Endodermal cell (in vitro differentiated cells): Measurements from ENCODE around the gene KCTD8. TPM values are rescaled to one million over a fixed set of nuclear protein-coding genes. Genes with fewer than 3 reads are reported as not detected.

Experiments
- DNase-seq: peaks from one replicate; pipeline ENCODE4 v3.0.0-alpha.2; 2017
- H3K27ac ChIP-seq: 2 replicates; pipeline ENCODE4 v1.5.1; 2013; ENCODE audit warnings: mild to moderate bottlenecking, low read depth, low read length, moderate library complexity
- H3K27me3 ChIP-seq: 2 replicates; pipeline ENCODE4 v1.6.1; 2013; ENCODE audit warnings: mild to moderate bottlenecking, low read length, moderate library complexity; ENCODE audit not compliant: insufficient read depth, control insufficient read depth, poor library complexity, severe bottlenecking
- H3K36me3 ChIP-seq: 2 replicates; pipeline ENCODE4 v1.7.0; 2013; ENCODE audit warnings: mild to moderate bottlenecking, low read length, moderate library complexity; ENCODE audit not compliant: control insufficient read depth, insufficient read depth
- H3K4me1 ChIP-seq: one replicate; pipeline ENCODE4 v1.7.0; 2013; ENCODE audit warnings: low read length; ENCODE audit not compliant: control insufficient read depth, insufficient read depth
- H3K4me3 ChIP-seq: 2 replicates; pipeline ENCODE4 v1.5.1; 2013; ENCODE audit warnings: mild to moderate bottlenecking, low read length, moderate library complexity
- H3K9ac ChIP-seq: 2 replicates; pipeline ENCODE4 v1.6.1; 2013; ENCODE audit warnings: mild to moderate bottlenecking, low read length, moderate library complexity; ENCODE audit not compliant: poor library complexity, severe bottlenecking; ENCODE audit errors: extremely low read depth
- H3K9me3 ChIP-seq: 2 replicates; pipeline ENCODE4 v1.6.1; 2013; ENCODE audit warnings: mild to moderate bottlenecking, low read length, moderate library complexity; ENCODE audit not compliant: control insufficient read depth
- H3K27ac Mint-ChIP-seq: 2 replicates; pipeline ENCODE4 v1.8.0; 2020; ENCODE audit warnings: mixed read lengths
- H3K27me3 Mint-ChIP-seq: 2 replicates; pipeline ENCODE4 v1.8.0; 2021; ENCODE audit warnings: mild to moderate bottlenecking, mixed read lengths; ENCODE audit not compliant: insufficient read depth
- H3K36me3 Mint-ChIP-seq: 2 replicates; pipeline ENCODE4 v1.8.0; 2020; ENCODE audit warnings: low read depth, mixed read lengths
- H3K4me1 Mint-ChIP-seq: 2 replicates; pipeline ENCODE4 v1.8.0; 2020; ENCODE audit warnings: mixed read lengths
- H3K4me3 Mint-ChIP-seq: 2 replicates; pipeline ENCODE4 v1.8.0; 2020; ENCODE audit warnings: mild to moderate bottlenecking, moderate library complexity, mixed read lengths
- H3K9me3 Mint-ChIP-seq: 2 replicates; pipeline ENCODE4 v1.8.0; 2020; ENCODE audit warnings: mild to moderate bottlenecking, mixed read lengths
- WGBS, 2 experiments: methylation state at CpG; one replicate each; pipeline versions ENCODE4 v1.1.5 to v1.1.7; 2013; ENCODE audit warnings: missing lambda C conversion rate in 2 of 2, mixed read lengths in 1 of 2; ENCODE audit not compliant: insufficient coverage in 1 of 2, insufficient read length in 1 of 2; 5-methylcytosine and 5-hydroxymethylcytosine counted together
- total RNA-seq, 2 donors: library from RNA; stranded (reverse); fragmentation: NEBNext Ultra II Directional in 1 of 2; extraction: Animal tissue kit (Norgen Biotek cat#: 25700) in 1 of 2; gene quantifications; 2 replicates in 1 of 2; 3 replicates in 1 of 2; pipeline ENCODE4 v1.2.1, GENCODE V29; 2021
- TF ChIP-seq, protein P1 (sequence below): fragments of 200-600 bp; sonication (generic); conservative IDR thresholded peaks from 2 replicates; pipeline ENCODE4 v1.5.0; 2021; ENCODE audit warnings: antibody characterized with exemption, mild to moderate bottlenecking

The KCTD8 gene
- total RNA-seq, 2 donors from 2014 or later: 0.88 to 1.2 TPM

DNA sequence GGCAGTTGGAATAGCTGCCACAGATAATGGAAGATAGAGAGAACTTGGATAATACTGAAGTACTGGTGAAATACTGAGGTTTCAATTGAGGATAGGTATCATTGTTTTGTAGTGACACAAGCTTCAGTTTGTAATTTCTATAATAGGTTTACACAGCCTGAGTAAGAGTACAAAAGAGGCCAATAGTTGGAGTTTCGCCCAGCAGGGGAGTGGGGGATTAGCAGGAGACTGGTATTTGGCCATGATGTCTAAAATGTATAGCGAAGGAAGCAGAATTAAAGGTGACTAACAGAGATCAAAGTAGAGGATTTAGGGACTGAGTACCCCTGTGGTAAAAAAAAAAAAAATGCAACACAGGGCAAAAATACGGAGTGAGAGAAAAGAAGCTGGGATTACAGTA lies 129.5 kb downstream of the KCTD8 start:
- 86 to 92% methylated on average over 2 to 3 of the region's 3 CpGs for WGBS, 2 experiments
- H3K9ac ChIP-seq: no peak overlapping the region
- Mint-ChIP-seq H3K4me3 (no peak overlapping the region), H3K9me3 (no peaks in the 10 kb centered on the region), H3K36me3 (no peaks in the 10 kb centered on the region), H3K27ac (no peak overlapping the region), H3K27me3 (no peaks in the 10 kb centered on the region), H3K4me1 (peaks cover 15% of the 10 kb centered on the region)
- H3K27me3 ChIP-seq: no peaks in the 10 kb centered on the region
- H3K4me3 ChIP-seq: no peak overlapping the region
- H3K9me3 ChIP-seq: no peaks in the 10 kb centered on the region
- no peaks in the 10 kb centered on the region for H3K36me3 ChIP-seq
- TF ChIP-seq, protein P1, sequence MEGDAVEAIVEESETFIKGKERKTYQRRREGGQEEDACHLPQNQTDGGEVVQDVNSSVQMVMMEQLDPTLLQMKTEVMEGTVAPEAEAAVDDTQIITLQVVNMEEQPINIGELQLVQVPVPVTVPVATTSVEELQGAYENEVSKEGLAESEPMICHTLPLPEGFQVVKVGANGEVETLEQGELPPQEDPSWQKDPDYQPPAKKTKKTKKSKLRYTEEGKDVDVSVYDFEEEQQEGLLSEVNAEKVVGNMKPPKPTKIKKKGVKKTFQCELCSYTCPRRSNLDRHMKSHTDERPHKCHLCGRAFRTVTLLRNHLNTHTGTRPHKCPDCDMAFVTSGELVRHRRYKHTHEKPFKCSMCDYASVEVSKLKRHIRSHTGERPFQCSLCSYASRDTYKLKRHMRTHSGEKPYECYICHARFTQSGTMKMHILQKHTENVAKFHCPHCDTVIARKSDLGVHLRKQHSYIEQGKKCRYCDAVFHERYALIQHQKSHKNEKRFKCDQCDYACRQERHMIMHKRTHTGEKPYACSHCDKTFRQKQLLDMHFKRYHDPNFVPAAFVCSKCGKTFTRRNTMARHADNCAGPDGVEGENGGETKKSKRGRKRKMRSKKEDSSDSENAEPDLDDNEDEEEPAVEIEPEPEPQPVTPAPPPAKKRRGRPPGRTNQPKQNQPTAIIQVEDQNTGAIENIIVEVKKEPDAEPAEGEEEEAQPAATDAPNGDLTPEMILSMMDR: no peak
- DNase-seq: no peak
- H3K4me1 ChIP-seq: no peaks in the 10 kb centered on the region
- no peak overlapping the region for H3K27ac ChIP-seq

DNA sequence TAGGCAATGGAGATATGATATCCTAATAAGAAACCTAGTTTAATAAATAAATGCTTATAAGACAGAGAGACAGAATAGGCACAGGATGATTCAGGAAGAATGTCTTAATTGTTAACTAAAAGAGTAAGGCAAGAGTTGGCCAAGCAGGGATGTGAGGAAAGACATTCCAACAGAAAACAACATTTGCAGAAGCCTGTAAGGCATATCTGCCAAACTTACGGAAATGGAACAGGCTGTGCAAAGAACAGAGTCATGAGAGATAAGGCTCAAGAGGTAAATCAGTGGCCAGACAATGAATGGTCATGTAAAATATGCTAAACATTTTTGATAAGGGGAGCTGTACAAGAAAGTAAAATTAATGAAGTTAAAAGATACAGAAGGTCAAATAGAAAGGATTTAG lies 134.9 kb downstream of the KCTD8 start:
- Histone ChIP-seq H3K36me3 (no peaks in the 10 kb centered on the region), H3K27me3 (no peaks in the 10 kb centered on the region), H3K9me3 (no peaks in the 10 kb centered on the region), H3K9ac (no peak overlapping the region), H3K4me3 (no peak overlapping the region), H3K4me1 (no peaks in the 10 kb centered on the region), H3K27ac (no peak overlapping the region)
- Mint-ChIP-seq H3K9me3 (no peaks in the 10 kb centered on the region), H3K27ac (no peak overlapping the region), H3K4me3 (no peak overlapping the region), H3K36me3 (no peaks in the 10 kb centered on the region), H3K4me1 (no peaks in the 10 kb centered on the region), H3K27me3 (no peaks in the 10 kb centered on the region)
- WGBS, 2 experiments: 92 to 100% methylated on average over 1 of the region's 1 CpG
- TF ChIP-seq, protein P1: no peak
- no peak for DNase-seq

DNA sequence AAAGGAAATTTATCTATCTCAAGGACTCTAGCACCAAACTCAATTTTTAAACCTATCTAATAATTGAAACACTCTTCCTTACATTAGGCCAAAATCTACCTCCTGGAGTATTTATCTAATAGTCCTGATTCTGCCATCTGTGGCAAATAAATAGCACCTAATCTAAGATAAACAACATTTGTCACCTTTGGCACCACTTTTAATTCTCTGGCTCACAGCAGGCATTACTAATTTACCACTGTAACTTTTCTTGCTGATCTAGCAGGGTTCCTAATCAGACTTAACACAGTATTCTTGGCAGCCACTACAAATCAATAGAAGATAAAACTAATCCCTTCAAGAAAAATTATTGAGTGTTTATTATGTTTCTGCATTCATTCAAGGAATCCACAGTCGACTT lies 161.1 kb downstream of the KCTD8 start:
- no peak overlapping the region for H3K4me3 Mint-ChIP-seq

More for the DNA sequence above, 161.1 kb downstream of the KCTD8 start:
- Histone ChIP-seq H3K27ac (no peak overlapping the region), H3K9ac (no peak overlapping the region), H3K36me3 (no peaks in the 10 kb centered on the region), H3K4me3 (no peak overlapping the region), H3K4me1 (no peaks in the 10 kb centered on the region), H3K27me3 (peaks cover 28% of the 10 kb centered on the region), H3K9me3 (peaks cover 8% of the 10 kb centered on the region)
- Mint-ChIP-seq H3K27me3 (peaks cover 43% of the 10 kb centered on the region), H3K9me3 (peaks cover 14% of the 10 kb centered on the region), H3K4me1 (peaks cover 8% of the 10 kb centered on the region), H3K36me3 (no peaks in the 10 kb centered on the region), H3K27ac (no peak overlapping the region)
- WGBS, 2 experiments: no CpG with 5 or more reads among the region's 1 CpG
- TF ChIP-seq, protein P1: no peak
- DNase-seq: no peak
